HG03159 (cell line): ENCODE data around the gene RFPL1.
"Not testable (repeated sequence)": the region's sequence is repeated elsewhere in the genome, so short reads cannot be mapped to it uniquely, and the experiment has no call there.

ENCODE experiments used
- ATAC-seq: cut with Tn5 transposase; IDR thresholded peaks from one replicate; pipeline ENCODE4 v1.9.1; 2021; ENCODE audit warnings: mild to moderate bottlenecking, moderate library complexity; ENCODE audit not compliant: unreplicated experiment

The RFPL1 gene

DNA sequence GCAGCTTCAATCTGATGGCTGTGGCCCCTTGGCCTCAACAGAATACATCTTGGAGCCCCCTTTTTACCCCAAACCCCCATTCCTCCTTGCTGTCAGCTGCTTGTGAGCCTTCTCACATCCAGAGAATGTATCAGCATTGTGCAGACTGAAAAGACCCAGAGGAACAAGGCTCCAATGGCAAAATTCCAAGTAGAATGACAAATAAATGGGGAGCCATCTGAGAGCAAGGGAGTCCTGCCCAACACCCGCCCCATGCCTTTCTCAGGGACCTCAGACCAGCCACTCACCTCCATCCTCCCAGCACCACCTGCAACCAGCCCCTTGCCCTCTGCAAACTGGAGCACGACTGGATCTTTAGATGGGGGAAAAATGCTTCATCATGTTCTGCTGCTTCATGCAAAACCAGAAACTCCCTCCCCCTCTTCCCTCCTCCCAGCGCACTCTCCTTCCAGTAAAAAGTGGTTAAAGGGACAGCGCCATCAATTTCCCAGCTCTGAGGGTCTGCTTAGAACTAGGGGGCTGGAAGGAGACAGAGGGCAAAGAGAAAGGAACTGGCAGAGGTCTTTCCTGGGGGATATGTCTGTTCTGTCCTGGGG, 39.4 kb downstream of the RFPL1 start:
- no peak for ATAC-seq

GRCh38 chr22:29478326-29479276, 40.2 kb downstream of the RFPL1 start:
- no peak for ATAC-seq

DNA sequence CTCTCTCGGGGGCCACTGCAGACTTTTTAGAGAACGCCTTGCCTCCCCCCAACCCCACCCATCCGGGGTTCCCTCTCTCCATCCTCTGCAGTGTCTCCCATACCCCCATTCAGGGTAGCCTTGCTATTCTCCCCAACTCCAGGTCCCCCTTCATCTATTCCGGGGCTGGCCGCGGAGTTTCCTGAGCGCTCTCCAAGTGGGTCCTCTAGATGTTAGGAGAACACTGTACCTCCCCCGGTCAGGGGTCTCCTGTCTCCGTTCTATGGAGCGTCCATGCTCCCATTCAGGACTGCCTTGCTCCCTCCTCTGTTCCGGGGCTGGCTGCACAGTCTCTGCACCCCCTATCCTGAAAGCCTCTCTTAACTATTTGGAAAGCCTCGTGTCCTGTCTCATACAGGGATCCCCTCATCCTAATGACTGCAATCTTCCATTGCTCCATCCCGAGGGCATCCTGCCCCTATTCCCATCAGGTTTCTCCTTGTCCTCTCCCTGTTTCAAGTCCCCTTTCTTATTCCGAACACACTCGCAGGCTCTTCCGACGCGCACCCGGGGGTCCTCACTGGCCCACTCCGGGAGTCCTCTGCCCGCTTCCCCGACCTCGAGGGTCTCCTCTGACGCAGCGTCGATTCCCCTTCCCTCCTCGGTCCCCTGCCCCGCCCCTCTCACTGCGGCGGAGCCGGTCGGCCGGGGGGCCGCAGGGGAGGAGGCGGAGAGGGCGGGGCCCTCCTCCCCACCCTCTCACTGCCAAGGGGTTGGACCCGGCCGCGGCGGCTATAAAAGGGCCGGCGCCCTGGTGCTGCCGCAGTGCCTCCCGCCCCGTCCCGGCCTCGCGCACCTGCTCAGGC, 41.3 kb downstream of the RFPL1 start, which contains the start of gene NEFH:
TSS of gene NEFH (plus strand) at position 802 of the 845 bp plus-strand sequence. CDS start 45 bp downstream, outside the sequence.
- no peak for ATAC-seq

- no peak for ATAC-seq
Measured at GRCh38 chr22:29480262-29480511, 41.8 kb downstream of the RFPL1 start.

GRCh38 chr22:29480512-29481264, 42.3 kb downstream of the RFPL1 start:
- no peak for ATAC-seq

- ATAC-seq: no peak
Measured at GRCh38 chr22:29481265-29482000, 43.0 kb downstream of the RFPL1 start.

GRCh38 chr22:29482253-29482652, 43.9 kb downstream of the RFPL1 start:
- no peak for ATAC-seq

GRCh38 chr22:29482726-29483125, 44.3 kb downstream of the RFPL1 start:
- ATAC-seq: no peak

DNA sequence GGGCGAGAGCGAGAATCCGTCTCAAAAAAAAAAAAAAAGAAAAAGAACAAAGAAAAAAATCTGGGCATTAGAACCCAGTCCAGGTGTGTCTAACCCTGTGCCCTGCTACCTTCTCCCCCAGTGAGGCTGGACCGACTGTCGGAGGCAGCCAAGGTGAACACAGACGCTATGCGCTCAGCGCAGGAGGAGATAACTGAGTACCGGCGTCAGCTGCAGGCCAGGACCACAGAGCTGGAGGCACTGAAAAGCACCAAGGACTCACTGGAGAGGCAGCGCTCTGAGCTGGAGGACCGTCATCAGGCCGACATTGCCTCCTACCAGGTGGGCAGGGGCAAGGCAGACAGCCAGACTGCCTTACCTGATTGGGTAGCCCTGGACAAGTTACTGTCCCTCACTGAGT, 44.9 kb downstream of the RFPL1 start:
- no peak for ATAC-seq

- no peak for ATAC-seq
Measured at GRCh38 chr22:29484642-29485041, 46.3 kb downstream of the RFPL1 start.

- no peak for ATAC-seq
Measured at GRCh38 chr22:29485448-29485847, 47.1 kb downstream of the RFPL1 start.

- no peak for ATAC-seq
Measured at GRCh38 chr22:29487426-29487986, 49.1 kb downstream of the RFPL1 start.

GRCh38 chr22:29489127-29489780, 50.9 kb downstream of the RFPL1 start:
- ATAC-seq: not testable (repeated sequence)

DNA sequence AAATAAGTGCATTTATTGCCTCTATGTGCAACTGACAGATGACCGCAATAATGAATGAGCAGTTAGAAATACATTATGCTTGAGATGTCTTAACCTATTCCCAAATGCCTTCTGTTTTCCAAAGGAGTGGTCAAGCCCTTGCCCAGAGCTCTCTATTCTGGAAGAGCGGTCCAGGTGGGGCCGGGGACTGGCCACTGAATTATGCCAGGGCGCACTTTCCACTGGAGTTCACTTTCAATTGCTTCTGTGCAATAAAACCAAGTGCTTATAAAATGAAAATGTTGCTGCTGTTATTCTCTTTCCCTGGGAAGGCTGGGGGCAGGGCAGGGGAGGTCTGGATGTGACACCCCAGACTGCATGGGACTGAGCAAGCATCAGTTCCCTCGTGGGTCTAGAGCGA, 52.6 kb downstream of the RFPL1 start:
- no peak for ATAC-seq
